ENCODE data around the gene AGXT. TPM values are rescaled to one million over a fixed set of nuclear protein-coding genes. Genes with fewer than 3 reads are reported as not detected.

AGXT gene
- total RNA-seq, 4 donors from 2014 or later = not detected

GRCh38 chr2:240913810-240914644, 45.4 kb downstream of the AGXT start:
- Histone ChIP-seq H3K27me3 (peaks cover 73% of the 10 kb centered on the region), H3K27ac (peak overlapping the region in 1 of 4 donors; percentile 59), H3K36me3 (no peaks in the 10 kb centered on the region), H3K4me1 (peaks cover 0 to 41% (median 13%) of the 10 kb centered on the region in 3 donors), H3K9me3 (no peaks in the 10 kb centered on the region), H3K4me3 (no peak overlapping the region)
- TF ChIP-seq CTCF (IDR thresholded peaks at IDR 0.05) (peak in 3 of 4 experiments; percentile 61 to 83 (median 62)), POLR2AphosphoS5 (IDR thresholded peaks at IDR 0.05) (no peak)
- WGBS, 2 donors (ENCODE audit: low coverage in 1 of 2) = 27 to 33% methylated on average over 3 to 5 of the region's 36 CpGs
- peak; percentile 67 for ATAC-seq

GRCh38 chr2:240914645-240915525, 46.3 kb downstream of the AGXT start:
- H3K9me3 ChIP-seq = no peaks in the 10 kb centered on the region
- H3K27ac ChIP-seq = no peak overlapping the region
- no peak overlapping the region for H3K4me3 ChIP-seq
- peaks cover 66% of the 10 kb centered on the region for H3K27me3 ChIP-seq
- H3K36me3 ChIP-seq = no peaks in the 10 kb centered on the region
- ATAC-seq = no peak
- H3K4me1 ChIP-seq = peaks cover 0 to 41% (median 13%) of the 10 kb centered on the region in 3 donors
- WGBS, 2 donors (ENCODE audit: low coverage in 1 of 2) = 67% methylated on average over 3 of the region's 25 CpGs; no CpG with 5 or more reads in 1 of the 2 donors
- TF ChIP-seq EP300 (IDR thresholded peaks at IDR 0.05) (no peak), CTCF (IDR thresholded peaks at IDR 0.05) (peak in 1 of 4 experiments; percentile 3)

- no peak for ATAC-seq
- peak overlapping the region in 1 of 4 donors; percentile 42 for H3K27ac ChIP-seq
Observed at GRCh38 chr2:240915526-240916341, 47.1 kb downstream of the AGXT start.

GRCh38 chr2:240916571-240917008, 48.0 kb downstream of the AGXT start:
- peak overlapping the region in 1 of 2 donors; percentile 18 for H3K4me3 ChIP-seq
- TF ChIP-seq EP300 (IDR thresholded peaks at IDR 0.05) (no peak), POLR2AphosphoS5 (IDR thresholded peaks at IDR 0.05) (peak; percentile 78)
- no CpG with 5 or more reads among the region's 24 CpGs for WGBS, 2 donors (ENCODE audit: low coverage in 1 of 2)

More at GRCh38 chr2:240915526-240916341, 47.1 kb downstream of the AGXT start:
- Histone ChIP-seq H3K36me3 (no peaks in the 10 kb centered on the region), H3K27me3 (peaks cover 60% of the 10 kb centered on the region), H3K4me1 (peaks cover 0 to 41% (median 13%) of the 10 kb centered on the region in 3 donors), H3K9me3 (no peaks in the 10 kb centered on the region), H3K4me3 (peak overlapping the region in 1 of 2 donors; percentile 18)
- TF ChIP-seq CTCF (IDR thresholded peaks at IDR 0.05) (no peak), POLR2AphosphoS5 (IDR thresholded peaks at IDR 0.05) (no peak), POLR2A (IDR thresholded peaks at IDR 0.05) (no peak)
- WGBS, 2 donors (ENCODE audit: low coverage in 1 of 2) = 0% methylated on average over 4 of the region's 34 CpGs; no CpG with 5 or more reads in 1 of the 2 donors

More at GRCh38 chr2:240916571-240917008, 48.0 kb downstream of the AGXT start:
- H3K27me3 ChIP-seq = peaks cover 55% of the 10 kb centered on the region
- peaks cover 0 to 41% (median 13%) of the 10 kb centered on the region in 3 donors for H3K4me1 ChIP-seq
- H3K9me3 ChIP-seq = no peaks in the 10 kb centered on the region
- ATAC-seq = peak; percentile 63
- peak overlapping the region in 2 of 4 donors; percentile 19 to 42 for H3K27ac ChIP-seq
- H3K36me3 ChIP-seq = no peaks in the 10 kb centered on the region
